Stimulated activated CD4-positive, alpha-beta T cell treated with anti-CD3 and anti-CD28 coated beads, TNF-alpha, amount 100 ng/mL, for 24 hours (primary cell): Measurements from ENCODE around the gene SLC6A8.
"Not testable (repeated sequence)": the region's sequence is repeated elsewhere in the genome, so short reads cannot be mapped to it uniquely, and the experiment has no call there.

Source experiments
- DNase-seq, 3 experiments: peaks; one replicate each; pipeline ENCODE4 v3.0.0-alpha.2; 2020; ENCODE audit warnings: low read depth in 3 of 3

Gene SLC6A8

GRCh38 chrX:153692611-153693156 lies 5.0 kb downstream of the SLC6A8 start:
- no peak for DNase-seq

- no peak for DNase-seq
Measured at GRCh38 chrX:153693216-153694086, 5.7 kb downstream of the SLC6A8 start.

GRCh38 chrX:153694256-153694655 lies 6.5 kb downstream of the SLC6A8 start:
- DNase-seq: not testable (repeated sequence)

DNA sequence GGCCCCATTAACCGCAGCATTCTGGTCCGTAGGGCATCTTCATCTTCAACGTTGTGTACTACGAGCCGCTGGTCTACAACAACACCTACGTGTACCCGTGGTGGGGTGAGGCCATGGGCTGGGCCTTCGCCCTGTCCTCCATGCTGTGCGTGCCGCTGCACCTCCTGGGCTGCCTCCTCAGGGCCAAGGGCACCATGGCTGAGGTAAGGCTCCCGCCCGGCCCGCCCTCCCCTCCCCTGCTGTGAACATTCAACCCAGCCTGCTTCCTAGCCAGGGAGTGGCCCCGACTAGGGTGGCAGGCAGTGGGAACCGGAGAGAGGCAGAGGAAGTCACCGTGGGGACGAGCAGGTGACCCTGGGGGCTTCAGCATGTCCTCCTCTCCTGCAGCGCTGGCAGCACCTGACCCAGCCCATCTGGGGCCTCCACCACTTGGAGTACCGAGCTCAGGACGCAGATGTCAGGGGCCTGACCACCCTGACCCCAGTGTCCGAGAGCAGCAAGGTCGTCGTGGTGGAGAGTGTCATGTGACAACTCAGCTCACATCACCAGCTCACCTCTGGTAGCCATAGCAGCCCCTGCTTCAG lies 7.1 kb downstream of the SLC6A8 start:
- no peak for DNase-seq

- no peak for DNase-seq
Measured at GRCh38 chrX:153696100-153696499, 8.4 kb downstream of the SLC6A8 start.

DNA sequence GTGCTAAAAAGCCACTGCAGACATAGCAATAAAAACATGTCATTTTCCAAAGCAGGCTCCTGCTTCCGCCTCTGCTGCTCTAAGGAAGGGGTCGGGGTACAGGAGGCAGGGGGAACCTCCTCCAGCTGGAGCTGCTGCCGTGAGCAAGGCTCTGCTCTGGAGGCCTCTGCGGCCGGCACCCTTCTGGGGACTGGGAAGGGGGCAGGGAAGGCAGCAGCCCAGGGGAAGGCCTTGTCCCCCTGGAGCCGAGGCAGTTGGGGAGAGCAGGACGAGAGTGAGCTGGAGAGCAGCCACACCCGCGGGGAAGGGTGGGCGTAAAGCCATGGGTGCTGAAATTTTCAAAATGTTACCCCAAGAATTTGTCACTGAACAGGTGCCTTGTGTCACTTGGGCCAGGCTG lies 8.8 kb downstream of the SLC6A8 start:
- DNase-seq: not testable (repeated sequence)

- not testable (repeated sequence) for DNase-seq
Measured at GRCh38 chrX:153696986-153697722, 9.4 kb downstream of the SLC6A8 start.

DNA sequence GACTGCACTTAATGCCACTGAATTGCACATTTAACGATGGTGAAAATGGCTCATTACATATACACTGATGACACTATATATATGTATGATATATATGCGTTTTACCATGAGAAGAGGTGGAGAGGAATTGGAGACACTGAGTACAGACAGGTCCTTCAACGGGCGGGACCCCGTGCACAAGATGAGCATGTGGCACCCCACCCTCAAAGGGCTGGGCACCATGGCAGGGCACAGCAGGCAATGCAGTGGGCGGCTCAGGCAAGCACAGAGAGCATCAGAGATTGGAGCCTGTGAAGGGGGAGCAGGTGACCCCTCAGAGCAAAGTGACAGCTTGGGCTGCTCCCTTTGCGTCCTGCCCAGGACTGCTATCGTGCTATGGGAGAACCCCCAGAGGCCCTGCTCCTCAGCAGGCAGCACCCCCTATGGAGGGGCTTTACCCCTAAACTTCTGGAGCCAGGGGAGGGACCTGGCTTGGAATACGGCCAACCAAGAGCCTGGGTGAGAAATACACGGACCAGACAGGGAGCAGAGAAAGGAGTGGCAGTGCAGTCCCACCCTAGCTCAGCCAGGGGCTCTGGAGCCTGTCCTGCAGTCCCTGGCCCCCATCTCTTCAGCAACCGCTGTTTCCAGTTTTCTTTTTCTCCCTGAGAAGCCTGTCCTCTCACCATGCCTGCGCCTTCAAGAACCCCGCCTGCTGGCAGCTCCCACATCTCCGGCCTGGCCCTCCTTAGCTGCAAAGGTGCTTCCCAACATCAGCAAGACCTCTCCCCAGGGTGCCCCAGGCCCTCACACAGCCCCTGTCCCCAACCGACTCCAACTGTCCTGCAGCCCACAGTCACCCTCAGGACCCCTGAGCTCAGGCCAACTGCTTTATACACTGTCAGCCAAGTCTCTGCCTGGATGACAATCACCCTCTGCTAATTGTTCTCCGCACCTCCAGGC lies 10.5 kb downstream of the SLC6A8 start:
- DNase-seq: no peak

GRCh38 chrX:153699210-153699783 lies 11.6 kb downstream of the SLC6A8 start:
- DNase-seq: not testable (repeated sequence)

DNA sequence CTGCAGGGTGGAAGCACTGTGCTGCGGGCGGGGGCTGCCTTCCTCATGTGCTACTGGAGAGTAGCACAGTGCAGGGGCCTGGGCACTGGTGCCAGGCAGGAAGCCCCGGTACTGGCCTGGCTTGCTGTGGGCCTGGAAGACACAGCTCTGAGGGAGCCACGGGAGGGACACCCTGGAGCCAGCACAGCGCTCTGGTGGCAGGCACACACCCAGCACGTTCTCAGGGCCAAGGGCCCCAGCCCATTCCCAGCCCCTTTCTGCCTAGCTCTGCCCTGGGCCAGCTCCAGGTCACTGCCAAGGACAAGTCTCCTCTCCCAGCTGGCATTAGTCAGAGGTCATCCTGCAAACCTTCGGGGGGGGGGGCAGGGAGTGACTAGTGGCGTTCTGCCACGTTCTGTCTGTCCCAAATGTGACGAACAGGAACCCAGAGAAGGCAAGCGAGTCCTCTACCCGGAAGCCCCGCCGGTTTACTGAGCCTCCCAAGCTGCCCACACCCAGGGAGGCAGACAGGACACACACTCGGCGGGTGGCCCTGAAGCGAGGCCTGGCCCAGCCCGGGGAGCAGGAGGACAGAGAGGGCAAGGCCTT lies 12.2 kb downstream of the SLC6A8 start:
- not testable (repeated sequence) for DNase-seq

GRCh38 chrX:153700376-153700945 lies 12.7 kb downstream of the SLC6A8 start:
- DNase-seq: no peak

DNA sequence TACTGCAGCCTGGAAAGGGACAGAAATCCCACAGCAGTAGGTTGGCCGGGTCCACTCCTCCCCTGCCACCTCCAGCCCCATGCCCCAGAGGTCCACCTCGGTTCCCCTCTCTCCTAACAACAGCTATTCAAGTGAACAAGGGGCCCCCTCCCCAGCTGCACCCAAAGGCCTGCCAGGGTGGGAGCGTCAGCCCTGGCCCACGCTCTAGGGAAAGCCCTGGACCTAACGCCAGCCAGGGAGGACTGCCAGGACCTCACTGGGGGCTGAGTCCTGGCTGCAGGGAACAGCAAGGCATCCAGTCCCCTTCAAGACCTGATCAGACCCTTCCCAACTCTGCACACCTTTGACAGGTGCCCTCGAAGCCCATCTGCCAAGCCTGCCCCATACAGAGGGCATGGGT lies 13.2 kb downstream of the SLC6A8 start:
- no peak for DNase-seq

DNA sequence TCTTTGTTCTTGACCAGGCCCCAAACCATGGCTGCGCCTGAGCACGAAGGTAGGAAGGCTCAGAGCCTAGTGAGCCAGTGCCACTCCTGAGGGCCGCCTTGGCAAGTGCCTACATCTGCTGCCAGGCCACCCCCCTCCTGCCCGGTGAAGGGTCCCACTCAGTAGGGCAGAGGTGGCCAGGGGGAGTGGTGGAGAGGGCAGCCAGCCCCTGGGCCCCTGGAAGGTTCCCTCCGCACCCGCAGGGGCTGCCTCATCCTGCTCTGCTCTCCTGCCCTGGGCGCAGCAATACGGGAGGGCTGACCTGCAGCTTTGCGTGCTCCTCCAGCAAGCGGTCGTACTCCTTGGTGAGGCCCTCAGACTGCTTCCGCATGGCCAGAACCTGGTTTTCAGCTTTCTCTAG lies 14.0 kb downstream of the SLC6A8 start:
- DNase-seq: no peak

GRCh38 chrX:153702336-153703035 lies 14.8 kb downstream of the SLC6A8 start:
- no peak for DNase-seq

GRCh38 chrX:153703036-153703370 lies 15.3 kb downstream of the SLC6A8 start:
- DNase-seq: no peak

GRCh38 chrX:153704021-153704526 lies 16.3 kb downstream of the SLC6A8 start:
- no peak for DNase-seq

DNA sequence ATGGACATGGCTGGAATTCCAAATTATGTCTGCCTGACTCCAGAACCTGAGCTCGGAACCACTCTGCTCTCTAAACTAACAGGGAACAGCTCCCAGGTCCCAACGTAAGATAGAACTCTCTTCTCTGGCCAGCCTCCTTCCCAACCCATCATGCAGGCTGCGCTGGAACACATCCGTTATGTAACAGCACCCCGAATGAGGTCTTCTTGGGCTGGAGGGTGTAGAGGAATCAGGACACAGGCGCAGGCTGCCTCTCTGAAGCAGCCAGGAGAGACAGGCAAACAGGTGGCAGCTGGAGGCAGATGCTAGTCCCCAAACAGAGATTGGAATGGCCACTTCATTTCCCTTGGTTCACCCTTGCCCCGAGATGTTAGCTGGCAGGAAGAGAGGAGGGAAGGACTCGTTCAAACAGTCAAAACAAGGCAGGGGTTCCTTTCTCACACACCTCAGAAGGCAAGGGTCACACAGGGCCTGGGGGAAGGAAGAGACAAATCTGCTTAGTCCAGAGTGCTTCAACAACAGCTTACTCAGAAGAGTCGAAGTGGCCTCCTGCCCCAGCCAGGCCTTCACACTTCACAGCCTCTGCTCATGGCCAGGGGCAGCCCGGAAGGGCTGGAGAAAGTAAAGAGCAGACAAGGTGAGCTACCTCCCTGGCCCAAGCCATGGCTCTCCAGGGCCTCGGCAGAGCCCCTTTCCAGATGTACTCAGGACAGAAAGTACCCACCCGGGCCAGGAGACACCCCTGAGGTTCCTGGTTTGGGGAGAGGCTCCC lies 17.1 kb downstream of the SLC6A8 start:
- DNase-seq: not testable (repeated sequence)

- DNase-seq: not testable (repeated sequence)
Measured at GRCh38 chrX:153705403-153706060, 17.8 kb downstream of the SLC6A8 start.
